ENCODE measurements around the gene C4orf50. TPM values are rescaled to one million over a fixed set of nuclear protein-coding genes. Genes with fewer than 3 reads are reported as not detected.

Gene C4orf50
- total and polyA plus RNA-seq, 4 experiments from 2014 or later, result 0.02 to 0.26 (median 0.25) TPM; not detected in 1

DNA sequence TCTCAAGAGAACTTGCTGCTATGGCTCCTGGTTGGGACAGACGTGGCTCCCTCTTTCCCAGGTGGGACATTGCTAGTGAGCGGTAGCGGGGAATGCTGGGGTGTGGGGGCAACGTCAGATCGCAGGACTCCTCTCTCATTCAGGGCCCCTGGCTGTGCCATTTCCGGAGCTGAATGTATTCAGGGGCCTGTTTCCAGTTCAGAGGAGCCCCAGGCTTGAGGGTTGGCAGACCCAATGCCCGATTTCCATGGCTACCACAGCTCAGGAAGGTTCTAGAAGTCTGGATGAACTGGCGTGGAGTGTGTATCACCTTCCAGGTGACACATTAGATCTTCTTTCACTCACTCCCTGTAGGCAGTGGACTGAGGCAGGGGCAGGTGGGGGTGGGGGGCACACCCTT lies 99.2 kb downstream of the C4orf50 start:
- no peak overlapping the region for H3K4me3 Mint-ChIP-seq
- no peaks in the 10 kb centered on the region for H3K36me3 ChIP-seq (ENCODE audit: insufficient read depth, low read length)
- no peaks in the 10 kb centered on the region for H3K27me3 ChIP-seq (ENCODE audit: insufficient read depth, low read length)
- no peaks in the 10 kb centered on the region for H3K36me3 Mint-ChIP-seq
- intact Hi-C loops (cut with micrococcal nuclease), result no loop called here
- no peak overlapping the region for H3K27ac ChIP-seq (ENCODE audit: low read depth, low read length)
- no peak for DNase-seq
- H3K4me1 Mint-ChIP-seq, result no peaks in the 10 kb centered on the region
- H3K9me3 ChIP-seq (ENCODE audit: control insufficient read depth in 1 of 2, low read length in 2 of 2), result no peaks in the 10 kb centered on the region
- CTCF ChIA-PET (ENCODE audit: partially characterized antibody), result no interaction called here
- peaks cover 5 to 8% of the 10 kb centered on the region in 2 donors for H3K27me3 Mint-ChIP-seq
- H3K4me1 ChIP-seq (ENCODE audit: insufficient read depth, low read length), result no peaks in the 10 kb centered on the region
- H3K4me3 ChIP-seq (ENCODE audit: low read length in 2 of 2), result no peak overlapping the region
- peaks cover 0 to 3% (median 0%) of the 10 kb centered on the region in 8 donors for H3K9me3 Mint-ChIP-seq
- H3K27ac Mint-ChIP-seq, result no peak overlapping the region
- POLR2A ChIA-PET (ENCODE audit: partially characterized antibody), result no interaction called here

GRCh38 chr4:5918331-5918985 lies 99.8 kb downstream of the C4orf50 start:
- POLR2A ChIA-PET (ENCODE audit: partially characterized antibody), result no interaction called here
- H3K27me3 ChIP-seq (ENCODE audit: insufficient read depth, low read length), result no peaks in the 10 kb centered on the region
- no peaks in the 10 kb centered on the region for H3K36me3 ChIP-seq (ENCODE audit: insufficient read depth, low read length)
- DNase-seq, result no peak
- H3K4me3 ChIP-seq (ENCODE audit: low read length in 2 of 2), result no peak overlapping the region
- H3K27ac Mint-ChIP-seq, result no peak overlapping the region
- H3K4me1 Mint-ChIP-seq, result no peaks in the 10 kb centered on the region
- no peak overlapping the region for H3K4me3 Mint-ChIP-seq
- peaks cover 5 to 8% of the 10 kb centered on the region in 2 donors for H3K27me3 Mint-ChIP-seq
- CTCF ChIA-PET (ENCODE audit: partially characterized antibody), result no interaction called here
- H3K4me1 ChIP-seq (ENCODE audit: insufficient read depth, low read length), result no peaks in the 10 kb centered on the region
- H3K36me3 Mint-ChIP-seq, result no peaks in the 10 kb centered on the region
- intact Hi-C loops (cut with micrococcal nuclease), result no loop called here
- no peak overlapping the region for H3K27ac ChIP-seq (ENCODE audit: low read depth, low read length)
- H3K9me3 Mint-ChIP-seq, result peaks cover 0 to 3% (median 0%) of the 10 kb centered on the region in 8 donors
- H3K9me3 ChIP-seq (ENCODE audit: control insufficient read depth in 1 of 2, low read length in 2 of 2), result no peaks in the 10 kb centered on the region

- Mint-ChIP-seq H3K4me1 (no peaks in the 10 kb centered on the region), H3K27me3 (peaks cover 5 to 6% of the 10 kb centered on the region in 2 donors), H3K4me3 (no peak overlapping the region), H3K36me3 (no peaks in the 10 kb centered on the region), H3K9me3 (peaks cover 0 to 3% (median under 1%) of the 10 kb centered on the region in 8 donors), H3K27ac (no peak overlapping the region)
- intact Hi-C loops (cut with micrococcal nuclease), result no loop called here
- Histone ChIP-seq H3K9me3 (ENCODE audit: control insufficient read depth in 1 of 2, low read length in 2 of 2) (no peaks in the 10 kb centered on the region), H3K36me3 (ENCODE audit: insufficient read depth, low read length) (no peaks in the 10 kb centered on the region), H3K4me1 (ENCODE audit: insufficient read depth, low read length) (no peaks in the 10 kb centered on the region), H3K27ac (ENCODE audit: low read depth, low read length) (no peak overlapping the region), H3K4me3 (ENCODE audit: low read length in 2 of 2) (no peak overlapping the region), H3K27me3 (ENCODE audit: insufficient read depth, low read length) (no peaks in the 10 kb centered on the region)
- no peak for DNase-seq
- ChIA-PET POLR2A (ENCODE audit: partially characterized antibody) (no interaction called here), CTCF (ENCODE audit: partially characterized antibody) (no interaction called here)
Measured at GRCh38 chr4:5917672-5918071, 100.6 kb downstream of the C4orf50 start.

- H3K4me3 Mint-ChIP-seq, result no peak overlapping the region
- POLR2A ChIA-PET (ENCODE audit: partially characterized antibody), result no interaction called here
- intact Hi-C loops (cut with micrococcal nuclease), result no loop called here
- Histone ChIP-seq H3K27me3 (ENCODE audit: insufficient read depth, low read length) (no peaks in the 10 kb centered on the region), H3K9me3 (ENCODE audit: control insufficient read depth in 1 of 2, low read length in 2 of 2) (no peaks in the 10 kb centered on the region), H3K4me1 (ENCODE audit: insufficient read depth, low read length) (no peaks in the 10 kb centered on the region), H3K4me3 (ENCODE audit: low read length in 2 of 2) (no peak overlapping the region), H3K36me3 (ENCODE audit: insufficient read depth, low read length) (no peaks in the 10 kb centered on the region), H3K27ac (ENCODE audit: low read depth, low read length) (no peak overlapping the region)
- H3K9me3 Mint-ChIP-seq, result peaks cover 0 to 11% (median 5%) of the 10 kb centered on the region in 8 donors
- H3K4me1 Mint-ChIP-seq, result no peaks in the 10 kb centered on the region
- CTCF ChIA-PET (ENCODE audit: partially characterized antibody), result no interaction called here
- no peak for DNase-seq
- H3K36me3 Mint-ChIP-seq, result no peaks in the 10 kb centered on the region
- H3K27me3 Mint-ChIP-seq, result peaks cover 4 to 11% of the 10 kb centered on the region in 2 donors
- H3K27ac Mint-ChIP-seq, result no peak overlapping the region
Measured at GRCh38 chr4:5916229-5916628, 102.0 kb downstream of the C4orf50 start.

GRCh38 chr4:5913454-5913853 lies 104.8 kb downstream of the C4orf50 start:
- Histone ChIP-seq H3K4me1 (ENCODE audit: insufficient read depth, low read length) (no peaks in the 10 kb centered on the region), H3K36me3 (ENCODE audit: insufficient read depth, low read length) (no peaks in the 10 kb centered on the region), H3K27ac (ENCODE audit: low read depth, low read length) (no peak overlapping the region), H3K4me3 (ENCODE audit: low read length in 2 of 2) (no peak overlapping the region), H3K27me3 (ENCODE audit: insufficient read depth, low read length) (no peaks in the 10 kb centered on the region), H3K9me3 (ENCODE audit: control insufficient read depth in 1 of 2, low read length in 2 of 2) (no peaks in the 10 kb centered on the region)
- Mint-ChIP-seq H3K27me3 (peaks cover 6 to 7% of the 10 kb centered on the region in 2 donors), H3K4me3 (no peak overlapping the region), H3K27ac (no peak overlapping the region), H3K36me3 (no peaks in the 10 kb centered on the region), H3K4me1 (no peaks in the 10 kb centered on the region), H3K9me3 (peaks cover 5 to 26% (median 15%) of the 10 kb centered on the region in 8 donors)
- POLR2A ChIA-PET (ENCODE audit: partially characterized antibody), result no interaction called here
- CTCF ChIA-PET (ENCODE audit: partially characterized antibody), result no interaction called here
- intact Hi-C loops (cut with micrococcal nuclease), result no loop called here
- no peak for DNase-seq

DNA sequence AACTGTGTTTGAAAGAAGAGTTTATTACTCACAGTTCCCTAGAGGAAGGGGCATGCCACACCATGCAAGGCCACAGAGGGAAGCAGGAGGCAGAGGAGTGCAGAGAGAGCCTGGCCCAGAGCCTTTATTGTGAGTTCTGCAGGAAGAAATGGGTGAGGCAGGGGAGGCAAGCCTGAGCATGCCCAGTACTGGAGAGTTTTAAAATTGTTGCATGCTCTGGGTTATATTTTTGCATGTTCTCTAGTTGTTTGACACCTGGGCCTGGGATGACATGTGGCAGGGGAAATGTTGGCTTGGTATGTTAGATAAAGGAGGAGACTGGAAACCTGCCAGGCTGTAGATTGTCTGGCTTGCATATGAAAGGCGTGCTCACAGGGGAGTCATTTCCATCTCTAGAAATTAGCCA lies 105.6 kb downstream of the C4orf50 start:
- no peak for DNase-seq
- Histone ChIP-seq H3K4me3 (ENCODE audit: low read length in 2 of 2) (no peak overlapping the region), H3K4me1 (ENCODE audit: insufficient read depth, low read length) (no peaks in the 10 kb centered on the region), H3K27me3 (ENCODE audit: insufficient read depth, low read length) (no peaks in the 10 kb centered on the region), H3K36me3 (ENCODE audit: insufficient read depth, low read length) (no peaks in the 10 kb centered on the region), H3K9me3 (ENCODE audit: control insufficient read depth in 1 of 2, low read length in 2 of 2) (no peaks in the 10 kb centered on the region), H3K27ac (ENCODE audit: low read depth, low read length) (no peak overlapping the region)
- intact Hi-C loops (cut with micrococcal nuclease), result no loop called here
- Mint-ChIP-seq H3K36me3 (no peaks in the 10 kb centered on the region), H3K9me3 (peaks cover 5 to 31% (median 17%) of the 10 kb centered on the region in 8 donors), H3K27me3 (peaks cover 4 to 6% of the 10 kb centered on the region in 2 donors), H3K4me3 (no peak overlapping the region), H3K27ac (no peak overlapping the region), H3K4me1 (no peaks in the 10 kb centered on the region)
- POLR2A ChIA-PET (ENCODE audit: partially characterized antibody), result no interaction called here
- CTCF ChIA-PET (ENCODE audit: partially characterized antibody), result no interaction called here

DNA sequence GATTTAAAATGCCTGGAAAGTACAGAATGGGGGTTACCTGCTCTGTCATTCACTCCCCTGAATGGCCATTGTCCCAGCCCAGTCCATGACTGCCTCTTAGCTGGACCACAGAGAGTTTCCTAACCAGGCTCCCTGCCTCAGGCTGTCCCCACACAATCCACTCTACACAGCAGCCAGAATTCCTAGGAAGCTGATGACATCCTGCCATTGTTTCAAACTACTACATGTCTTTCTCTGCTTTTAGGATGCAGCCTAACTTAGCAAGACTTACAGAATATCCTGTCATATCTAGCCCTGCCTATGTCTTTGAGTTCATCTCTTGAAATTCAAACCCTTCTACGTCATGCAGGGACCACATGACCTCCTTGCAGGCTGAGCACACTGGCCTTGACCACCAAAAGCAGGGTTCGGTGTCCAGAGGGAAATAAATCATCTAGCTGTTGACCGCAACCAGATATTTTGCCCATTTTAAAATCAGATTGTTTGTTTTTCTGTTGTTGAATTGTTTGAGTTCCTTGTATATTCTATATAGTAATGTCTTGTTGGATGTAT lies 109.3 kb downstream of the C4orf50 start:
- H3K36me3 Mint-ChIP-seq, result no peaks in the 10 kb centered on the region
- POLR2A ChIA-PET (ENCODE audit: partially characterized antibody), result no interaction called here
- no peaks in the 10 kb centered on the region for H3K36me3 ChIP-seq (ENCODE audit: insufficient read depth, low read length)
- no peaks in the 10 kb centered on the region for H3K9me3 ChIP-seq (ENCODE audit: control insufficient read depth in 1 of 2, low read length in 2 of 2)
- intact Hi-C loops (cut with micrococcal nuclease), result no loop called here
- no peaks in the 10 kb centered on the region for H3K4me1 Mint-ChIP-seq
- CTCF ChIA-PET (ENCODE audit: partially characterized antibody), result no interaction called here
- H3K4me3 ChIP-seq (ENCODE audit: low read length in 2 of 2), result no peak overlapping the region
- H3K9me3 Mint-ChIP-seq, result peaks cover 8 to 48% (median 22%) of the 10 kb centered on the region in 8 donors
- H3K27ac ChIP-seq (ENCODE audit: low read depth, low read length), result no peak overlapping the region
- H3K4me3 Mint-ChIP-seq, result no peak overlapping the region
- no peak for DNase-seq
- no peaks in the 10 kb centered on the region for H3K27me3 ChIP-seq (ENCODE audit: insufficient read depth, low read length)
- H3K4me1 ChIP-seq (ENCODE audit: insufficient read depth, low read length), result no peaks in the 10 kb centered on the region
- H3K27ac Mint-ChIP-seq, result no peak overlapping the region
- H3K27me3 Mint-ChIP-seq, result peaks cover 8% of the 10 kb centered on the region in 2 donors
